Activated CD8-positive, alpha-beta memory T cell treated with anti-CD3 and anti-CD28 coated beads, Interleukin-2, amount 50 U/mL, for 1 hour (primary cell): ENCODE data around the gene SEMA4F.

Source experiments
- DNase-seq: peaks from one replicate; pipeline ENCODE4 v3.0.0-alpha.2; 2020; ENCODE audit errors: extremely low read depth

Gene SEMA4F

GRCh38 chr2:74707837-74708236 lies 53.8 kb downstream of the SEMA4F start:
- DNase-seq: no peak

GRCh38 chr2:74708296-74708695 lies 54.2 kb downstream of the SEMA4F start:
- DNase-seq: no peak

DNA sequence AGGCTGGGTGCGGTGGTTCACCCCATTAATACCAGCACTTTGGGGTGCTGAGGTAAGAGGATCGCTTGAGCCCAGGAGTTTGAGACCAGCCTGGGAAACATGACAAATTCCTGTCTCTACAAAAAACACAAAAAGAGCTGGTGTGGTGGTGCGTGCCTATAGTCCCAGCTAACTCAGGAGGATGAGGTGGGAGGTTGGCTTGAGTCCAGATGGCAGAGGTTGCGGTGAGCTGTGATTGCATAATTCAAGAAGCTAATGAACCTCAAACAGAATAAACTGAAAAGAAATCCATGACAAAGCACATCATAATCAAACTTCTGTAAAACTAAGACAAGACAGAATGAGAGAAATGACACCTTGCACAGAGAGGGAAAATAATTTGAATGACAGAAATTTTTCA lies 54.8 kb downstream of the SEMA4F start:
- DNase-seq: no peak

GRCh38 chr2:74712223-74713053 lies 58.4 kb downstream of the SEMA4F start:
- DNase-seq: no peak

DNA sequence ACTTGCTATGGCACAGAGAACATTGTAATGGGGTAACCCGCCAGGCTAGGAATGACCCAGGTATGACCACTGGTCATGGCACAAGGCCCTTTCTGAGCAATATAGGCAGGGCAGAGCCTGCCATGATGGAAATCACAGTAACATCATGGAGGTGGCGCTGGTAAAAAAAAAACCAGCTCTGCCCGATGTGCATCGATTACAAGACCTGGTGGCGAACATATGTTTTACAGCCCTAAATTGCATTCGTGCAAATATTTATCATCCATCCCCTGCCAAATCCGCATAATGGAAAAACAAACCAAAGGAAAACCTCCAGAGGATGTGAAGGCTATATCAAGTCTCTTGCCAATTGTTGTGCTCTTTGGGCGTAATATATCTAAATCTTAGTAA lies 60.6 kb downstream of the SEMA4F start:
- no peak for DNase-seq

DNA sequence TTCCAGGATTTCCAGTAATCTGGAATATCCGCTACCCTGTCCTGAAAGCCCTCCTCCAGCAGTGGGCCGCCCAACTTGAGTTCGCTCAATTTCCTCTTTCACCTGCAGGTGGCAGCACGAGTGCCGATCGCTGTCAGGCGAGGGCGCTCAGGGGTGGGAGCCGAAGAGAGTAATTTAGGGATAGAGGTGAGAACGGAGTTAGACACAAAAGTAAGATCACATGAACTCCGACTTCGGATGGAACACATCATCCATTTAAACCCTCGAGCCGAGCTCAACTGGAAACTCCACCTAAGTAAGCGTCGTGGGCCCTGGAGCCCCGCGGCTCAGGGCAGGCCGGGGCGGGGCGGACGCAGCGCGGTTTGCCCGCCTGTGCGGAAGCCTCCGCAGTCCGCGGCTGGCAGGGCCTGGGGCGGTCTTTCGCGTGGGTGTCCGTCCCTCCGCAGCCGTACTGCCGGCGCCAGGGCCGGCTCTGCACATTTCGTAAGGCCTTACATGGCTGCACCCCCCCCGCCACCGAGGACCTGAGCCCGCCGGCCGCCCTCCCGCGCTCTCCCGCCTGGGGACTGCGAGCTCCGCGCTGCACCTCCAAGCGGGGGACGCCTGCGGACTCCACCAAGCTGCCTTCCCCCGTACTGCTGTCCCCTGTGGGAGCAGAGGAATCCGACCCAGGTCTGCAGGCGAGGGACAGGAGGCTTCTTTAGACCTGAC lies 61.2 kb downstream of the SEMA4F start:
- peak; percentile 52 for DNase-seq

- DNase-seq: no peak
Measured at GRCh38 chr2:74715880-74716279, 61.8 kb downstream of the SEMA4F start.

- DNase-seq: no peak
Measured at GRCh38 chr2:74719066-74719465, 65.0 kb downstream of the SEMA4F start.

DNA sequence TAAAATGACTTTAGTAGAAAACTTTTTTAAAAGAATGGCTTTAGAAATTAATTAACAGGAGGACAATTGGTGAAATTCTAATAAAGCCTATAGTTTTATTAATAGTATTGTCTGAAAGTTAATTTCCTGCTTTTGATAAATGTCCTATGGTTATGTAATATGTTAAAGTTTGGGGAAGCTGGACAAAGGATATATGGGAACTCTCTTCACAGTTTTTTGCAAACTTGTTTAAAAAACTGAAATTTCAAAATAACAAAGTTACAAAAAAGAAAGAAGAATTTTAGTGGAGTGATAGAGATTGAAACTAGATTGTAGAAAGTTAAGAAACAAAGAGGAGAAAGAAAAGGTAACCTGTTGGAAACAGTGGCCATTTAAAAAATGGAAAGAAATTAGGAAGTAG lies 67.3 kb downstream of the SEMA4F start:
- no peak for DNase-seq

DNA sequence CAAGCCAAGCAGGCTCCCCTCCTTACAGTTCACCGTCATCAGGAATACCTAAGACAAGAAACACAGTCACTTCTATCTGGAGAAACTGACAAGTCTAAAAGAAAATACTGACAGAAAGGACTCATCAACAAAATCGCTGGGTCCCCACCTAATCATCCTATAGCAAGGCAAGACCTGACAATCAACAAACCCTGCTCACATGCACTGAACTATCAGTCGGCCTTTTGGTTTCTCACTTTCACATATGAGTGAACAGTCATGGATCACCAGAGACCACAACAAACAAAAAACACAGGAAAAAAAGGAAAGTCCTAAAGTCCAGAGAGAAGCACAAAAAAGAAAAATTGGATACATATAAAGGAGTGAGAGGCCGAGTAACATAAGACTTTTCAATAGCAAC lies 70.4 kb downstream of the SEMA4F start:
- DNase-seq: no peak

DNA sequence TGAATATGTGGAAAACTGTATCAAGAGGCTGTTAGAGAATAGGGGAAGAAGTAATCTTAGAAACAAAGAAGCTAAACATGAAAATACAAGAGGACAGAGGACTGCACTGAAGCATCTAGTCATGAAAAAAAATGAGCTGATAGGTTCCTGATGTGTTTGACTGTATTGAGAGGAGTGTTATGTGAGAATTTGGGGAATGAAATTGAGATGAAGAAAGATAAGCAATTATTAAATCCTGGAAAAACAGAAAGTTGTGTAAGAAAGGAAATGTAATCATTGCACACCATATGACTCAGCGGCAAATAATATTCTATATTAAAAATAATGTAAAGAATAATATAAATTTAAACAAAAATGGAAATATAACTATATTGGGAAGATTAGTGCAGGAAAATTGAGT lies 71.2 kb downstream of the SEMA4F start:
- no peak for DNase-seq

- no peak for DNase-seq
Measured at GRCh38 chr2:74728842-74729241, 74.8 kb downstream of the SEMA4F start.

GRCh38 chr2:74730530-74730929 lies 76.5 kb downstream of the SEMA4F start:
- no peak for DNase-seq
